Loucy (cell line): Measurements from ENCODE around the gene TREML1.

Experiments used
- H2AFZ ChIP-seq: fragments of 200-600 bp; sonication (generic); 2 replicates; pipeline ENCODE4 v1.6.0; 2016; ENCODE audit warnings: antibody characterized with exemption, mild to moderate bottlenecking, low read length, moderate library complexity
- H3F3A ChIP-seq: fragments of 200-600 bp; 2 replicates; pipeline ENCODE4 v1.6.0; 2016; ENCODE audit warnings: antibody characterized with exemption, low read depth, mild to moderate bottlenecking
- H3K27me3 ChIP-seq: fragments of 200-600 bp; sonication (generic); 2 replicates; pipeline ENCODE4 v1.6.1; 2014; ENCODE audit warnings: low read length, mild to moderate bottlenecking; ENCODE audit not compliant: insufficient read depth, poor library complexity, severe bottlenecking
- H3K36me3 ChIP-seq: fragments of 200-600 bp; sonication (generic); 2 replicates; pipeline ENCODE4 v1.6.1; 2016; ENCODE audit warnings: low read length; ENCODE audit not compliant: insufficient read depth
- H3K4me1 ChIP-seq: fragments of 200-600 bp; sonication (generic); 2 replicates; pipeline ENCODE4 v1.5.1; 2014; ENCODE audit warnings: low read length, mild to moderate bottlenecking; ENCODE audit not compliant: insufficient read depth, poor library complexity, severe bottlenecking
- H3K4me2 ChIP-seq: fragments of 200-600 bp; sonication (generic); 2 replicates; pipeline ENCODE4 v1.6.0; 2014; ENCODE audit warnings: antibody characterized with exemption, low read length, low read depth, mild to moderate bottlenecking; ENCODE audit not compliant: poor library complexity, severe bottlenecking
- H3K4me3 ChIP-seq: fragments of 200-600 bp; sonication (generic); 2 replicates; pipeline ENCODE4 v1.5.1; 2014; ENCODE audit warnings: low read length, mild to moderate bottlenecking, mixed read lengths; ENCODE audit not compliant: poor library complexity, severe bottlenecking
- H3K79me2 ChIP-seq: fragments of 200-600 bp; sonication (generic); 2 replicates; pipeline ENCODE4 v1.6.1; 2014; ENCODE audit warnings: low read length; ENCODE audit not compliant: insufficient read depth
- H3K9ac ChIP-seq: fragments of 200-600 bp; sonication (generic); 2 replicates; pipeline ENCODE4 v1.6.0; 2014; ENCODE audit warnings: mild to moderate bottlenecking, low read depth, low read length, moderate library complexity; ENCODE audit not compliant: poor library complexity, severe bottlenecking
- H3K9me2 ChIP-seq: fragments of 200-600 bp; sonication (generic); replicated peaks from 2 replicates; pipeline ENCODE4 v1.6.1; 2016; ENCODE audit warnings: low read depth, low read length, mixed read lengths
- H3K9me3 ChIP-seq: fragments of 200-600 bp; sonication (generic); 2 replicates; pipeline ENCODE4 v1.6.1; 2014; ENCODE audit warnings: mild to moderate bottlenecking, antibody characterized with exemption, low read length, low read depth; ENCODE audit not compliant: insufficient read depth
- H4K20me1 ChIP-seq: fragments of 200-600 bp; sonication (generic); 2 replicates; pipeline ENCODE4 v1.6.0; 2014; ENCODE audit warnings: antibody characterized with exemption, low read length, mild to moderate bottlenecking; ENCODE audit not compliant: insufficient read depth, poor library complexity, severe bottlenecking
- EZH2phosphoT487 ChIP-seq: fragments of 200-600 bp; IDR thresholded peaks from 2 replicates; pipeline ENCODE4 v1.6.1; 2018; ENCODE audit warnings: antibody characterized with exemption, mild to moderate bottlenecking, moderate library complexity, borderline replicate concordance
- TF ChIP-seq, protein P1 (sequence below): fragments of 200-600 bp; sonication (generic); conservative IDR thresholded peaks from 2 replicates; pipeline ENCODE4 v1.5.1; 2014; ENCODE audit warnings: mild to moderate bottlenecking, antibody characterized with exemption, low read length

TREML1 gene

DNA sequence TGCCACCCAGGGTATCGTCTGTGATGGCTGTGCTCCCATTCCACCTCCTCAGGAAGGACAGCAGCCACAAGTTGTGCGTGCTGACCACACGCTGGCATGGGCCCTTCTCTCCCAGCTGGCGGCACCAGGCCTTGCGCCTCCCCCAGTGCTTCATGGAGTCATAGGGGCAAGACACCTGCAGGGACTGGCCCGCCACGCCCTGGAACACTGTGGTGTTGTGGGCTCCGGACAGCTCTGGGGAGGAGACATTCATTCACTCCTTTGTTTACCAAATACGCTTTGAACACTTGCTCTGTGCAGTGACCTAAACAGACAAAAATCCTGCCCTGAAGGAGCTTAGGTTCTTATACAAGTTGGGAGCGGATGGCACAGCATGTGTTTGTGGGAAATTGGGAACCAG, 7.2 kb upstream of the TREML1 start:
- Histone ChIP-seq H3K4me3 (no peak overlapping the region), H3K9ac (no peak overlapping the region), H3K79me2 (no peaks in the 10 kb centered on the region), H3K9me2 (no peaks in the 10 kb centered on the region), H3K4me1 (no peaks in the 10 kb centered on the region), H2AFZ (no peak overlapping the region), H3K36me3 (no peaks in the 10 kb centered on the region), H3K27me3 (no peaks in the 10 kb centered on the region), H4K20me1 (no peaks in the 10 kb centered on the region), H3F3A (no peaks in the 10 kb centered on the region), H3K4me2 (no peak overlapping the region), H3K9me3 (no peaks in the 10 kb centered on the region)
- TF ChIP-seq, protein P1, sequence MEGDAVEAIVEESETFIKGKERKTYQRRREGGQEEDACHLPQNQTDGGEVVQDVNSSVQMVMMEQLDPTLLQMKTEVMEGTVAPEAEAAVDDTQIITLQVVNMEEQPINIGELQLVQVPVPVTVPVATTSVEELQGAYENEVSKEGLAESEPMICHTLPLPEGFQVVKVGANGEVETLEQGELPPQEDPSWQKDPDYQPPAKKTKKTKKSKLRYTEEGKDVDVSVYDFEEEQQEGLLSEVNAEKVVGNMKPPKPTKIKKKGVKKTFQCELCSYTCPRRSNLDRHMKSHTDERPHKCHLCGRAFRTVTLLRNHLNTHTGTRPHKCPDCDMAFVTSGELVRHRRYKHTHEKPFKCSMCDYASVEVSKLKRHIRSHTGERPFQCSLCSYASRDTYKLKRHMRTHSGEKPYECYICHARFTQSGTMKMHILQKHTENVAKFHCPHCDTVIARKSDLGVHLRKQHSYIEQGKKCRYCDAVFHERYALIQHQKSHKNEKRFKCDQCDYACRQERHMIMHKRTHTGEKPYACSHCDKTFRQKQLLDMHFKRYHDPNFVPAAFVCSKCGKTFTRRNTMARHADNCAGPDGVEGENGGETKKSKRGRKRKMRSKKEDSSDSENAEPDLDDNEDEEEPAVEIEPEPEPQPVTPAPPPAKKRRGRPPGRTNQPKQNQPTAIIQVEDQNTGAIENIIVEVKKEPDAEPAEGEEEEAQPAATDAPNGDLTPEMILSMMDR = no peak

DNA sequence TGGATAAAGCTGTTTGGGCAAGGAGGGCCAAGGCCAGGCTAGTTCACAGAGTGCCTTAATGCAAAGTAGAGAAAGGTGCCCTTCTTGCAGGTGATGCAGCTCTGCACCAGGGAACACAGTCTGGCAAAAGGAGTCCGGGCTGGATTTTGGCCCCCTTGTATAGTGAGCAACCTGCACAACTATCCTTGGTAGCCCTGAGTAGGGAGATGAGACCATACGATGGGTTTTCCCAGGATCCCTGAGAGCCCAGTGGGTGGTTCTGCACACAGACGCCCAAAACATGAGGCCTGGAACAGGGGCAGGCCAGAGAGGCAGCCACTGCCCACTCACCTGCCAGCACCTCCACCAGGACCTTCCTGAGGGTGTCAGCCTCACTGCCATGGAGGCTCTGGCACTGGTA, 6.8 kb upstream of the TREML1 start:
- TF ChIP-seq EZH2phosphoT487 = no peak
- TF ChIP-seq, protein P1 = no peak
- no peaks in the 10 kb centered on the region for H3K36me3 ChIP-seq
- no peaks in the 10 kb centered on the region for H3K27me3 ChIP-seq
- H3K4me1 ChIP-seq = no peaks in the 10 kb centered on the region
- no peaks in the 10 kb centered on the region for H3K9me2 ChIP-seq
- H3K79me2 ChIP-seq = no peaks in the 10 kb centered on the region
- H3K4me3 ChIP-seq = no peak overlapping the region
- no peaks in the 10 kb centered on the region for H4K20me1 ChIP-seq
- H2AFZ ChIP-seq = no peak overlapping the region
- H3F3A ChIP-seq = no peaks in the 10 kb centered on the region
- H3K9ac ChIP-seq = no peak overlapping the region
- no peaks in the 10 kb centered on the region for H3K9me3 ChIP-seq
- no peak overlapping the region for H3K4me2 ChIP-seq

DNA sequence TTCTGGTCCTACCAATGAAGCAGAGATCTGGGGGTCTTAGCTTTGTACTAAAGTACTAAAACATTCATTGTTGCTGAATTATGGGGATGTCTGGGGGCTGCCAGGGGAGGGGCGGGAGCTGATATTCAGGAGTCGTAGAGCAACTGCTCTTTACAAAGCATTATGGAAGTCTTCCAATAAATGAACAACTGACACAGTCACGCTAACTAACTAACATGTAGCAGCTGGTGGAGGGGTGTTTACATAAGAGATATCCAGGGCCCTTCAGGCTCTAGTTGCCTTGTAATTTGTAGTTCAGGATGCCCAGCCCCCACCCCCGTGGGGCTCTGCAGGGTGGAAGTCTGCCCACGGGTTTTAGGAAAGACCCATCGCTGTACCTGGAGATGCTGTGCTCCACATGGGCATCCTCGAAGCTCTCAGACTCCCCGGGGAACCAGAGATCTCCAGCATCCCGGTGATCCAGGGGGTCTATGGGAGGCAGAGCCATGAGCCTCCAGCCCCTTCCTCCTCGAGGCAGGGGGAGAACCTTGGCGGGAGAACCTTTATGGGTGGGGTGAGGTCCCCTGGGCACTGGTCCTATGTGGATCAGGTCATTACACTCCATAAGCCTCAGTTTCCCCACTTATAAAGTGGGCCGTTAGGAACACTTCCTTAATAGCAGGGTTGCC, 5.4 kb upstream of the TREML1 start:
- Histone ChIP-seq H3K4me3 (no peak overlapping the region), H3K4me2 (no peak overlapping the region), H3K27me3 (no peaks in the 10 kb centered on the region), H3K9me3 (no peaks in the 10 kb centered on the region), H3F3A (no peaks in the 10 kb centered on the region), H2AFZ (no peak overlapping the region), H3K36me3 (no peaks in the 10 kb centered on the region), H3K9me2 (no peaks in the 10 kb centered on the region), H4K20me1 (no peaks in the 10 kb centered on the region), H3K79me2 (no peaks in the 10 kb centered on the region), H3K9ac (no peak overlapping the region), H3K4me1 (no peaks in the 10 kb centered on the region)
- TF ChIP-seq, protein P1 = no peak
- TF ChIP-seq EZH2phosphoT487 = no peak
